Cerebellar cortex (tissue), 1 donor: ENCODE results near the gene ACIN1.

Experiments
- DNase-seq: peaks from one replicate; pipeline ENCODE4 v3.0.0-alpha.2; 2015; ENCODE audit warnings: low spot score

Gene ACIN1

GRCh38 chr14:23057757-23058653 lies 36.9 kb downstream of the ACIN1 start:
- peak; percentile 92 for DNase-seq

GRCh38 chr14:23056956-23057756 lies 37.8 kb downstream of the ACIN1 start, which contains the start of gene CDH24:
Gene CDH24 (minus strand): TSS chr14:23057520. CDS start chr14:23055733, 1,787 bp downstream.
- peak; percentile 61 for DNase-seq

GRCh38 chr14:23056145-23056955 lies 38.6 kb downstream of the ACIN1 start:
- DNase-seq = peak; percentile 73

- no peak for DNase-seq
These were observed 39.3 kb downstream of the ACIN1 start for GRCh38 chr14:23055621-23056144.

GRCh38 chr14:23055147-23055550 lies 39.8 kb downstream of the ACIN1 start:
- DNase-seq = no peak

- no peak for DNase-seq
These were observed 40.7 kb downstream of the ACIN1 start for GRCh38 chr14:23054000-23054811.

- no peak for DNase-seq
These were observed 41.5 kb downstream of the ACIN1 start for GRCh38 chr14:23053426-23053825.

- no peak for DNase-seq
These were observed 42.3 kb downstream of the ACIN1 start for GRCh38 chr14:23052671-23053070.

- DNase-seq = no peak
These were observed 42.7 kb downstream of the ACIN1 start for GRCh38 chr14:23052182-23052623.

GRCh38 chr14:23051141-23052057 lies 43.5 kb downstream of the ACIN1 start:
- no peak for DNase-seq

GRCh38 chr14:23049011-23049410 lies 45.9 kb downstream of the ACIN1 start:
- no peak for DNase-seq

- DNase-seq = no peak
These were observed 46.9 kb downstream of the ACIN1 start for GRCh38 chr14:23047751-23048693.

- no peak for DNase-seq
These were observed 47.8 kb downstream of the ACIN1 start for GRCh38 chr14:23047034-23047634.

GRCh38 chr14:23045419-23046357 lies 49.2 kb downstream of the ACIN1 start:
- DNase-seq = no peak

- DNase-seq = no peak
These were observed 50.1 kb downstream of the ACIN1 start for GRCh38 chr14:23044840-23045239.

GRCh38 chr14:23043754-23044153 lies 51.2 kb downstream of the ACIN1 start:
- DNase-seq = no peak

- no peak for DNase-seq
These were observed 51.8 kb downstream of the ACIN1 start for GRCh38 chr14:23043145-23043544.
